SHP77 (cell line): Measurements from ENCODE around the gene DPEP2NB.
"Not testable (repeated sequence)": the region's sequence is repeated elsewhere in the genome, so short reads cannot be mapped to it uniquely, and the experiment has no call there.

Experiments used
- DNase-seq, 2 experiments: peaks; one replicate each; lab custom pipeline; 2025; lab: John Stamatoyannopoulos, UW

Gene DPEP2NB

GRCh38 chr16:68013440-68013839, 2.3 kb downstream of the DPEP2NB start:
- no peak for DNase-seq

- DNase-seq: not testable (repeated sequence)
Measured at GRCh38 chr16:68009872-68010271, 5.8 kb downstream of the DPEP2NB start.

GRCh38 chr16:68009157-68009735, 6.5 kb downstream of the DPEP2NB start:
- no peak for DNase-seq

- DNase-seq: no peak
Measured at GRCh38 chr16:68005786-68006286, 9.9 kb downstream of the DPEP2NB start.

GRCh38 chr16:68005211-68005610, 10.5 kb downstream of the DPEP2NB start:
- no peak for DNase-seq

- DNase-seq: no peak
Measured at GRCh38 chr16:68003031-68003430, 12.7 kb downstream of the DPEP2NB start.

GRCh38 chr16:68000450-68000849, 15.3 kb downstream of the DPEP2NB start:
- DNase-seq: no peak

GRCh38 chr16:67999985-68000384, 15.7 kb downstream of the DPEP2NB start:
- DNase-seq: no peak

GRCh38 chr16:67998779-67999688, 16.7 kb downstream of the DPEP2NB start, which contains the start of gene DPEP2:
TSS of gene DPEP2 (minus strand) at chr16:67999484. CDS start at chr16:67993212, 6,272 bp downstream.
- not testable (repeated sequence) for DNase-seq

- DNase-seq: not testable (repeated sequence)
Measured at GRCh38 chr16:67998231-67998778, 17.4 kb downstream of the DPEP2NB start.

GRCh38 chr16:67996666-67997065, 19.0 kb downstream of the DPEP2NB start:
- no peak for DNase-seq

- no peak for DNase-seq
Measured at GRCh38 chr16:67995423-67995822, 20.3 kb downstream of the DPEP2NB start.

- DNase-seq: not testable (repeated sequence)
Measured at GRCh38 chr16:67994040-67994408, 21.7 kb downstream of the DPEP2NB start.

- peak; percentile 44 to 47 for DNase-seq
Measured at GRCh38 chr16:67993207-67994039, 22.3 kb downstream of the DPEP2NB start.

- no peak for DNase-seq
Measured at GRCh38 chr16:67992661-67993206, 23.0 kb downstream of the DPEP2NB start.

- no peak for DNase-seq
Measured at GRCh38 chr16:67990018-67990386, 25.7 kb downstream of the DPEP2NB start.

- no peak for DNase-seq
Measured at GRCh38 chr16:67989322-67990017, 26.2 kb downstream of the DPEP2NB start.

GRCh38 chr16:67988675-67989074, 27.0 kb downstream of the DPEP2NB start:
- DNase-seq: no peak

- no peak for DNase-seq
Measured at GRCh38 chr16:67987460-67988160, 28.1 kb downstream of the DPEP2NB start.

GRCh38 chr16:67986949-67987348, 28.8 kb downstream of the DPEP2NB start:
- DNase-seq: no peak
